GM08714 (cell line): ENCODE data around the gene GOLGA6L2.
"Not testable (repeated sequence)": the region's sequence is repeated elsewhere in the genome, so short reads cannot be mapped to it uniquely, and the experiment has no call there.

Experiments
- H3K4me3 ChIP-seq: fragments of 200-500 bp; sonication (Bioruptor generic); 2 replicates; pipeline ENCODE4 v1.5.1; 2014; ENCODE audit warnings: mild to moderate bottlenecking, low read length, inconsistent platforms
- ZNF274 ChIP-seq: IDR thresholded peaks from 2 replicates; pipeline ENCODE4 v1.6.1; 2012; ENCODE audit warnings: mild to moderate bottlenecking, low read depth, low read length

GOLGA6L2 gene

DNA sequence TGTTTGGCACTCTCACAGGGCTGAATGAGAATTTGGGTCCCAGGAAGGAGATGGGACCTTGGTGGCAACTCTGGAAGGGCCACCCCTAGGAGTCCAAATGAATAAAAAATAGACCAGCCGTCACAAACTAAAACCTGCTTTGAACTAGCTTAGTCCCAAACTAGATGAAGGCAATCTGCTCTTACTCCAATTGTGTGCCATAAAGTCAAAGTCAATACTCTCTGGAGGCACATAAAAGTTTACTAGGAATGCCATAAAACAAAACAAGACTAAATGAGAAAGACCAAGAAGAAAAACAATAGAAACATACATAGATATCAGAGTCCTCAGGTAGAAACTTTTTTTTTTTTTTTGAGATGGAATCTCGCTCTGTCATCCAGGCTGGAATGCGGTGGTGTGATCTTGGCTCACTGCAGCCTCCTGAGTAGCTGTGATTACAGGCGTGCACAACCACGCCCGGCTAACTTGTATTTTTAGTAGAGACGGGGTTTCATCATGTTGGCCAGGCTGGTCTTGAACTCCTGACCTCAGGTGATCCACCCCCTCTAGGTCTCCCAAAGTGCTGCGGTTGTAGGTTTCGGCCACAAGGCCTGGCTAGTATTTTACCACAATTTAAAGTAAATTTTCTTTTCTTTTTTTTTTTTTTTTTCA is 8.1 kb downstream of the GOLGA6L2 start:
- TF ChIP-seq ZNF274, result no peak
- H3K4me3 ChIP-seq, result no peak overlapping the region

DNA sequence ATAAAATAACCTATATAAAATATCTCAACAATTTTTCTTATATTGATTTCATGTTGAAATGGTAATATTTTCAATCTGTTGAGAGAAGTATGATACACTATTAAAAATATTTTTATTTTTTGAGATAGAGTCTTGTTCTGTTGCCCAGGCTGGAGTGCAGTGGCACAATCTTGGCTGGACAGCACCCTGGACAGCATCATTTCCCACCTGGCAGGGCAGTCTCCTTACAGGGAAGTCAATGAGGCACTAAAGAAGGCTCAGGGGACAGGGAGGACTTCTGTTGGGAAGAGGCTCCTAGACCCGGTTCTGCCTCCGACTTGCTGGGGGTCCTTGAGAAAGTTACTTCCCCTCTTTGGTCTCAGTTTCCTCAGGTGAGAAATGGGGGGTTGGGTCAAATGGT is 9.4 kb downstream of the GOLGA6L2 start:
- no peak for TF ChIP-seq ZNF274
- no peak overlapping the region for H3K4me3 ChIP-seq

DNA sequence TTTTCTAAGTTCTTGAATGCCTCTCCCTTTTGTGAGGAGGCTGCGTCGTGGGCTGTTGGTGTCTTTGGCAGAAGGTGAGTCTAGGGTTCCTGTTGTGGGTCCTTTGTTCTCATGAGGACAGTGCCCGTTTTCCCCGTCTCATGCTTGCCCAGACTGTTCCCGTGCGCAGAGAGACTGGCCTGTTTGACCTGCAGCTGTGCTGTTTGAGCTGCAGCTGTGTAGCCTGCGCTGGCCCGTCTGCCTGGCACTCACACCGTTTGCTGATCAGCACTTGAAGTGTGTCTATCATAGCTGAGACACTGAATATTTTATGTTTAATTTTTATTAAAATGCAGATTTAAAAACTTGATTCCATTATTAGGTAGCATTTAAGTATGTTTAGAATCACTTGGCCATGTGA is 9.9 kb downstream of the GOLGA6L2 start:
- TF ChIP-seq ZNF274, result no peak
- H3K4me3 ChIP-seq, result no peak overlapping the region

DNA sequence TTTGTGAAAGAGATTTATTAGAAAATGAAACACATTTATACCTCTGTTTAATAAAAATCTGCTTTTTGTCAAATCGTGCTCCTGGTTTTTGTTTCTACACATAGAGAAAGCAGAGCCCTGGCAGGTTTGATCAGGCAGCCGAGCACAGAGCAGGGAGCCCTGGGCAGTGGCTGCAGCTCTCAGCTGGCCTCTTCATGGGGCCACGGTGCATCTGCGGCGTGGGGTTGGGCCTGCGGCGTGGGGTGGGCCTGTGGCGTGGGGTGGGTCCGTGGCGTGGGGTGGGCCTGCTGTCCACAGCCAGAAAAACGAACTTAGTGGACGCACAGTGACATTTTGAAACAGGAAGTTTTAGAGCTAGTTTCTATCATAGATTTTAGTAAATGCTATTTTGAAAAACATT is 10.6 kb downstream of the GOLGA6L2 start:
- H3K4me3 ChIP-seq, result no peak overlapping the region
- TF ChIP-seq ZNF274, result no peak

DNA sequence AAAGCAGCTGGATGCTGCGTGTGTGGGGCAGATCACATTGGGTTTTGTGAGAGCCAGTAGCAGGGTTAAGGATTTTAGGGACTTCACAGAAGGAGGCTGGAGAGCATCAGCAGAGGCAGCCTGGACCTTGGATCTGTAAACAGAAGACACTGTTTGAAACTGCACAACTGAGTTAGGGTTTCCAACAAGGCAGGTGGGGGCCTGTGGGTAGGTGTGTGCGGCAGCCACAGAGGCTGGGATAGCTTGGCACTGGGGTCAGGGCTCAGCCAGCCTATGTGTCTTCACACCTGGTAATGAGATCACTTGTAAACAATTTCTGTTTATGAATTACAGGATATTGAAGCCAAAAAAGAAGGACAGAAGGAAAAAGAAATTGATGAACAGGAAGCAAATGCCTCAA is 12.3 kb downstream of the GOLGA6L2 start:
- H3K4me3 ChIP-seq, result not testable (repeated sequence)

DNA sequence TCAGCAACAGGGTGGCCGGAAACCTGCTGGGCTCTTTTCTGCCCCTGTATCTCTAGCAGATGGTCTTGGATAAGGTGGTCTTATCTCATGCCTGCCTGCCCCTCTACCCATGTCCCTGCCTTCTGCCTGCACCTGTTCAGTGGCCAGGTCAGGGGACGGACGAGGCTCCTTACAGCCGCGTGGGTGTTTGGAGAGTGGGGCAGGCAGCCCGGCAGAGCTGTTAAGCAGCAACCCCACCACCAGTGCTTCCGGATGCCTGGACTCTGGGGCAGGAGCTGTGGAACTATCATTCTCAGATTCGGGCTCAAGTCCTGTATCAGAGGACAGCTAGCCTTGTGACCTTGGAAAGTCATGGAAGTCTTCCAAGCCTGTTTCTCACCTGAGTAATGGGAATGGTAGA is 21.7 kb downstream of the GOLGA6L2 start:
- H3K4me3 ChIP-seq, result not testable (repeated sequence)

DNA sequence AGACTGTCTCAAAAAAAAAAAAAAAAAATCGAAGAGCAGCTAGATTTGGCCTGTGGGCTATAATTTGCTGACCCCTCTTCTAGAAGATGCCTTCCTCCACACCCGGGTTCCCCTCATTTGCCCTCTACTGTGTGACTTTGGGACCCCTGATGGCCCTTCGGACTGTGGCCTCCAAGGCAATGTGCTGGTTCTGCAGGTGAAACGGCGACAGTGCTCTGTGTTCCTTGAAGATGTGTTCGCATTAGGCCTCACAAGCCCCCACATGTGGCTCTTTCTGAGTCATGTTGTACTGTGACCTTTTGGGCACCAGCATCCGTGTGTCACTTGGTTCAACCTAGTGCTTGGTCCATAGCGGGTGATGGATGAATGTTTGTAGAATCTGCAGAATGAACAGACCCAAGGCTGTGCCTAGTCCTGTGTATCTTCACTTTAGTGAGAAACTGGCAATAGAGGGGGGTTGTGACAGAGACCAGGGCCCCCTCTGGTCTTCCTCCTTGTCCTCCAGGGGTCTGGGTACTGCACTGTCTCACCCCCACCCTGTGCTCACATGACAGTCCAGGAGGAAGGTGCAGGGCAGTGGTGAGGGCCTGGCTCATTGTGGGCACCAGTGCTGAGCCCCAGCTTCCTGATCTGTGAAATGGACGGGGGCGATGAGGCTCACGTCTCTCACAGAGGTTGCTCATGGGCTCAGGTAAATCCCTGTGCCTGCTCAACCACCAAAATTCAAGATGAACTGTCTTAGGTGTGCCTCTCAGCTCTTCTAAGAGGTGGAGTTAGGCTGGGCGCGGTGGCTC is 22.7 kb downstream of the GOLGA6L2 start:
- H3K4me3 ChIP-seq, result no peak overlapping the region
- no peak for TF ChIP-seq ZNF274

DNA sequence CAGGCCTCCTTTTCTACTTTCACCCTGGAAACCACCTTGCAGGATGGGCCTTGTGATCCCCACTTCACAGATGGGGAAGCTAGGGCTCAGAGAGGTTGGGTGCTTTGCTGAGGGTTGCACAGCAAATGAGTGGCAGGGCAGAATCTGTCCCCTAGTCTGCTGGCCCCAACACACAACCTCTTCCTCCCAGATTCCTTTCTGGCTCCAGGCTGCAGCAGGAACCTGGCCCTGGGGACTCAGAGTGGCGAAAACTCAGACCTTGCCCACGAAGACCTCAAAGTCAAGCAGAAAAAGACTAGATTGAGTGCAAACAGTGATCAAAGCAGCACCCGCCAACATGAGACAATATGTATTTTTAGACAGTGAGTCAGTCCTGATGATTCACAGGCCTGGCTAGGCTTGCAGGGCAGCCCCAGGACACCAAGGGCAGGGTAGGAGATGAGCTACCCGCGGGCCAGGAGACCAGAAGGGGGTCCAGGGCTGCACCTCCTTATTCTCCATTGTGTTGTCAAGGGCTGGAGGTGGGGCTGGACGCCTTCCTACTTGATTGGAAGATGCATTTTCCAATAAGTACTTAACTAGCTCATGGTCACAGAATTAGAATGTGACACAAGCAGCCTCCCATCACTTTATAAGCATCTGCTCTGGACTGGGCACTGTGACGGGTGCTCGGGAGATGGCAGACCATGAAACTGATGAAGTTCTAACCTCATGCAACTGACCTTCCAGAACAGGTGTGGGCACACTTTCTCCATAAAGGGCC is 23.9 kb downstream of the GOLGA6L2 start:
- no peak overlapping the region for H3K4me3 ChIP-seq
- TF ChIP-seq ZNF274, result no peak

DNA sequence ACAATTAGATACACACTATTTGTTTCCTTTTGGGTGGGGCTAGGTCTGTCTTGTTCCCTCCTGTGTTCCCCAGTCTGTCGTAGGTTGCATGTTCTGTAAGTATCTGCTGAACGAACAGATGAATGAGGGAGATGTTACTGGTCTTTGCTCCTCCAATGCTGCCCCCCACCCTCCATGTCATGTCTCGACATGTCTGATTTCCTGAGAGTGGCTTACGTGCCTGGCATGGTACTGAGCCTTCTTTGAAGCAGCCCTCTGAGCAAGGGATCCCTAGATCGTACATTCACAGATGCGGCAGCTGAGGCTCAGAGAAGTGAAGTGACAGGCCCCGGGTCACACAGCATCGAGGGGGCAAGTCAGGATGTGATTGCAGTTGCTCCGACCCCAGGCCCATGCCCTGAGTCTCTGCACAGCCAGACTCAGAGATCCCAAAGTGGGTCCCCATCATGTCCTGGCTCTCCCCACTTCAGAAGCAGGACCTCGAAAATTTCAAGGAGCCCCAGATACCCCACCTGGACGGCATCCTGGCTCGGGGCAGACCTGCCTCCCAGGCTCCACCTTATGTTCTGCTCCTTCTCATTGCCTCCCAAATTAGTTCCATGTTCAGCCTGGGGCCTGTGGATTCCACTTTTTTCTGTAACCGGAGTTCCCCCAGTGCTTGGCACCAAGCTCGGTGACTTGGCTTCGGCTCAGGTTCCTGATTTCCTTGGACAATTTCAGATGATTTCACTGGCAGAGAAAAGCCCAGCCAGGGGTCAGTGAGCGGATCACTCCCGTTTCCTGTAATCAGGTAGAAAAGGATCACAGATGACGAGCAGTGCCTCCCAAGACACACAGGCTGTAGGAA is 24.7 kb downstream of the GOLGA6L2 start:
- no peak overlapping the region for H3K4me3 ChIP-seq
- TF ChIP-seq ZNF274, result no peak

DNA sequence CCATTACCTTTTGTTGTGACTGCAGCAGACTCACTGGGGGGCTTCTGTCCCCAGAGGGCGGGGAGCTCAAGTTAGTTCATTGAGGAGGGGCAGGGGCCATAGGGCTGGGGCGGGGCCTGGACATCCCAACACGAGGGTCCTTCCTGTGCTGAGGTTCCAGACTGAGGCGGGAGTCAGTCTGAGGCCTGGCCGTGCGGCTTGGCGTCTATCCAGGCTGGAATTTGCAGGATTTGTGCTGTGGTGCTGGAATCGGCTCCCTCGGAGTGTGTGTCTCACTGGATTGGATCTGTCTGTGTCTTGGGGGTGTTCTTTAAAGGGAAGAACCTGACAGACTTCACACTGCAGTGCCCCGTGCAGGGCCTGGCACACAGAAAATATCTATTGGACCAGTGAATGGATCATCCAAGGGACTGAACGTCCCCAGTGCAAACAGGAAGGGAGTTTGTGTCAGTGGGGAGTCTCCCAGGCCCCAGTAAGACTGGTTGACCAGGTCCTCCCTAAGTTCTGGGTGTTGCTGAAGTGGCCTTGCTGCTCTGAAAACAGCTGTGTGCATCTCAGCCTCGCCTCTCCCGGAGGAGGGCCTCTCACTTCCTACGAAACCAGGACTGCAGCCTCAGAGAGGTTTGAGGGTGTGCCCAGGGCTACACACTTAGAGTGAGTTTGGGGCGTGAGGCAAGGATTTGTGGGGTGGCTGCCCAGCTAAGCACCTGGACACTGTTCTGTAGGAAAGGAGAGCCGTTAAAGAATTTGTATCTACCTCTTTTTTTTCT is 26.1 kb downstream of the GOLGA6L2 start:
- no peak overlapping the region for H3K4me3 ChIP-seq
- no peak for TF ChIP-seq ZNF274

DNA sequence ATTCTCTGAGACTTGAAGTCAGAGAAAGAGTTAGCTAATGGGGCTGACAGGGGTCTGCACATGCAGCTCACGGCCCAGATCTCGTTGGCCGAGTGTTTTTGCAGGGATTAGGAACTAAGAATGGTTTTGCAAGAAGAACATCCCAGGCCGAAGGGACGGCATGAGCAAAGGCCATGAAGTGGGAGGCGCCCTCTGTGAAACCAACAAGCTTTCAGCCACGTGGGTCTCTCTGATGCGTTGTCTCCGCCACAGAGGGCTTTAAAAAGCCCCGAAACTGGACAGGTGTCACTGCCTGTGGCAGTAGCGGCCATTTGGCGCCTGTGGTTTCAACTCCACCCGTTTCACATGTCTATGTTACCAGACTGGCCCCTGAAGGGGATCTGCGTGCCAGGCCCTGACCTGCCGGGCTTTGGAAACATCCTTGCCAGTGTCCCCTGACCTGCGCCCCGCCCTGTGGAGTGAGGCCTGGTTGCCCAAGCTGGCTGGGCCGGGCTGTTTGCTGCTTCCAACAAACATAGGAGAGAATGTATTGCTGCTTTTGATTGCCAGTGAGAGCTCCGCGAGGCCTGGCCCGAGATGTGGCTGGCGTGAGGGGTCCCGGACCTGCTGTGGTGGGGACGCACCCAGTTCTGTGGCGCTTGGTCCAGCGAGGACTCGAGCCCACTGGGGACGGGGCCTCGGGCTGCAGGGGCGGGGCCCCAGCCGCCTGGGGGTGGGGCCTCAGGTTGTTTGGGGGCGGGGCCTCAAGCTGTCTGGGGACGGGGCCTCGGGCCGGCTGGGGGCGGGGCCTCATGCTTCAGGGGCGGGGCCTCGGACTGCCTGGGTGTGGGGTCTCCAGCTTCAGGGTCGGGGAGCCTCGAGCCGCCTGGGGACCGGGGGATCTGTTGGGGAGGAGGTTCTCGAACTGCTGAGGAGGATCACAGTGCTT is 30.4 kb downstream of the GOLGA6L2 start:
- no peak for TF ChIP-seq ZNF274

DNA sequence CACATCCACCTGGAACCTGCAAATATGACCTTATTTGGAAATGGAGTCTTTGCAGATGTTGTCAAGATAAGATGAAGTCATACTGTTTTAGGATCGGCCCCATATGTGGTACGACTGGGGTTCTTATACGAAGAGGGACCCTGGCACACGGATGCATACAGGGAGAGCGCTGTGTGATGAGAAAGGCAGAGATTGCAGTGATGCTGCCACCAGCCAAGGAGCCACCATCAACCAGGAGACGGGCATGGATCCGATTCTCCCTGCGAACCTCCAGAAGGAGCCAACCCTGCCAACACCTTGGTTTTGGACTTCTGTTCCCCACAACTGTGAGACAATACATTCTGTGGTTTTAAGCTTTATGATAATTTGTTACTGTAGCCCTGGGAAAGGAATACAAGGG is 31.2 kb downstream of the GOLGA6L2 start:
- H3K4me3 ChIP-seq, result not testable (repeated sequence)

More for the DNA sequence above, 30.4 kb downstream of the GOLGA6L2 start:
- H3K4me3 ChIP-seq, result no peak overlapping the region

DNA sequence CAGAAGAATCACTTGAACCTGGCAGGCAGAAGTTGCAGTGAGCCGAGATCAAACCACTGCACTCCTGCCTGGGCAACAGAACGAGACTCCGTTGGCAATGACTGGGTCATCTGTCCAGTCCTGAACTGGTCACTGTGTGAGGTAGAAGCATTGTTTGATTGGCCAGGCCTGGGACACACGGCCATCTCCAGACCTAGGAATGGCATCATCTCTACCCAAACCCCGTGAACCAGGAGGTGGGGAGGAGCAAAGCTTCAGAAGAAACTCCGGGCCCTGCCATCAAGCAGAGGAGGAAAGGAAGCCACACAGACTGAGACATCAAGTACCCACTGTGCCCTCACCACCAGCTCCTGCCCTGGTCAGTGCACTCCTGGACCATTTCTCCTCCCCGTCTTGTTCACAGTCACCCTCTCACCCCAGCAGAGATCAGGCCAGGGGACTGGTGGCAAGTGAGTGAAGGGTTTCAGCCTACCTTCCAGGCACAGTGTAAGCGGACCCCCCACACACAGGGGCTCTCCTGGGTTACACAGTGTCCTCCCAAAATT is 31.6 kb downstream of the GOLGA6L2 start:
- no peak for TF ChIP-seq ZNF274

DNA sequence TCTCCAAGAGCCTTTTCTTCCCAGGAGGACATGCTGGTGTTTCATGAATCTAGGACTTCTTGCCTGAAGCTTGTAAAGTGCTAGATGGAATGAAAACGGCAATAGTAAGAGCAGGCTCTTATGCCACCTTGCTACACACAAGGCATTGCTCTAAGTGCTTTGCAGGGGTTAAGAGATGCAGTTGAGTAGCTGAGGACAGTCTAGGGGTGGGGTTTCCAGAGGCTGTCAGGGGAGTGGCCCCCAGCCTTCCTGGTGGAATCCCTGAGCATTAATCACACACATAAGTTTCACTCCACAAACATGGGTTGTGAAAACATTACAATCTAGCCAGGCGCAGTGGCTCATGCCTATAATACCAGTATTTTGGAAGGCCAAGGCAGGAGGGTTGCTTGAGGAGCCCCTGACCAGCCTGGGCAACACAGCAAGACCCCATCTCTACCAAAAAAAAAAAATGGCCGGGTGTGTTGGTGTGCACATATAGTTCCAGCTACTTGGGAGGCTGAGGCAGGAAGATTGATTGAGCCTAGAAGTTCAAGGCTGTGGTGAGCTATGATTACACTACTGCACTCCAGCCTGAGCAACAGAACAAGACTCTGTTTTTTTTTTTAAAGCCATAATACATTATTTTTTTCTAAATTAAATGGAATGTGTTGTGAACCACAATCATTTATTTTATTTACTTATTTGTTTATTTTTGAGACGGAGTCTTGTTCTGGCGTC is 34.0 kb downstream of the GOLGA6L2 start:
- H3K4me3 ChIP-seq, result not testable (repeated sequence)

More for the DNA sequence above, 31.6 kb downstream of the GOLGA6L2 start:
- H3K4me3 ChIP-seq, result no peak overlapping the region
